GM21529 (cell line): ENCODE measurements around the gene RHOXF1.
"Not testable (repeated sequence)": the region's sequence is repeated elsewhere in the genome, so short reads cannot be mapped to it uniquely, and the experiment has no call there.

ENCODE experiments used
- ATAC-seq: cut with Tn5 transposase; IDR thresholded peaks from one replicate; pipeline ENCODE4 v1.9.1; 2021; ENCODE audit not compliant: unreplicated experiment

Gene RHOXF1, protein sequence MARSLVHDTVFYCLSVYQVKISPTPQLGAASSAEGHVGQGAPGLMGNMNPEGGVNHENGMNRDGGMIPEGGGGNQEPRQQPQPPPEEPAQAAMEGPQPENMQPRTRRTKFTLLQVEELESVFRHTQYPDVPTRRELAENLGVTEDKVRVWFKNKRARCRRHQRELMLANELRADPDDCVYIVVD

DNA sequence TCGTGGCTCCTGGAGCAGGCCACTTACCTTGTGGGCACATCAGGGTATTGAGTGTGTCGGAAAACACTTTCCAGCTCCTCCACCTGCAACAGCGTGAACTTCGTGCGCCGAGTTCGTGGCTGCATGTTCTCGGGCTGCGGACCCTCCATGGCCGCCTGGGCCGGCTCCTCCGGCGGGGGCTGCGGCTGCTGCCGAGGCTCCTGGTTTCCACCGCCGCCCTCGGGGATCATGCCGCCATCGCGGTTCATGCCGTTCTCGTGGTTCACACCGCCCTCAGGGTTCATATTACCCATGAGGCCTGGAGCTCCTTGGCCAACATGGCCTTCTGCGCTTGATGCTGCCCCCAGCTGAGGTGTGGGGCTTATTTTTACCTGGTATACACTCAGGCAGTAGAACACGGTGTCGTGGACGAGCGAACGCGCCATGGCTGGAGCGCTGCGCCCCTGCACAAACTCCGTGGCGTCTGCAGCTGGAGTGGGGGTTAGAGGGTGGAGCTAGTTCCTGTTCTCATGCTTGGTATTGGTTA lies at the start of gene RHOXF1:
Gene RHOXF1 (minus strand): TSS at position 476 of the 526 bp plus-strand sequence. CDS start 51 bp downstream, at position 425.
- no peak for ATAC-seq

DNA sequence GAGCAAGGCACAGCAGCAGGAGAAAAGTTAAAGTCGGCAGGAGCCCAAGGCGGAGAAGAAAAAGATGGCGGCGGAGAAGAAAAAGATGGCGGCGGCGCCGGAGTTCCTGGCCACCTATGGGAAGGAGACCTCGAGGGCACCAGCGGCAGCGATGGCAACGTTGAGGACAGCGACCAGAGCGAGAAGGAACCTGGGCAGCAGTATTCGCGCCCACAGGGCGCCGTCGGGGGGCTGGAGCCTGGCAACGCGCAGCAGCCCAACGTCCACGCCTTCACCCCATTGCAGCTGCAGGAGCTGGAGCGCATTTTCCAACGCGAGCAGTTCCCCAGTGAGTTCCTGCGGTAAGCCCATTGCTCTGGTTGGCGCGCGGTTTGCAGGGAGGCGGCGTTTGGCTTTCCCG lies 43.4 kb upstream of the RHOXF1 start:
- not testable (repeated sequence) for ATAC-seq

DNA sequence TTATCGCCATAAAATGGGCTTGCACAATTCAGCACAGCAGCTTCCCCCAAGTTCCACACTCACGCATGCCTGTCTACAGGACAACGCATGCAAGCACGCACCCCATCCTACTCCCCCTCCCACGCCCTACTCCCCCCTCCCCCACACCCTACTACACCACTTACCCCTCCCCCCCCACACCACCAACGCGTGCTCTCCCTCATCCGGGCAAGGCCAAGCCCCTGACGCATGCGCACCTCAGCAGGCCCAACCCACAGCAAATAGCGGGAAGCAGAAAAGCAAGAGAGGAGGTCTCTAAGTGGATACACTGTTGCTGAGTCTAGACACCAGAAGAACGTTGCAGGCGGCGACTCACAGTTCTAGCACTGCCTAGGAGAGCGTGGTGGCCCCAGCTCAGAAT lies 42.6 kb upstream of the RHOXF1 start, which contains the start of gene RHOXF2:
Gene RHOXF2 (plus strand): TSS at position 301 of the 400 bp plus-strand sequence. CDS start 138 bp downstream, outside the sequence.
- ATAC-seq, result not testable (repeated sequence)

DNA sequence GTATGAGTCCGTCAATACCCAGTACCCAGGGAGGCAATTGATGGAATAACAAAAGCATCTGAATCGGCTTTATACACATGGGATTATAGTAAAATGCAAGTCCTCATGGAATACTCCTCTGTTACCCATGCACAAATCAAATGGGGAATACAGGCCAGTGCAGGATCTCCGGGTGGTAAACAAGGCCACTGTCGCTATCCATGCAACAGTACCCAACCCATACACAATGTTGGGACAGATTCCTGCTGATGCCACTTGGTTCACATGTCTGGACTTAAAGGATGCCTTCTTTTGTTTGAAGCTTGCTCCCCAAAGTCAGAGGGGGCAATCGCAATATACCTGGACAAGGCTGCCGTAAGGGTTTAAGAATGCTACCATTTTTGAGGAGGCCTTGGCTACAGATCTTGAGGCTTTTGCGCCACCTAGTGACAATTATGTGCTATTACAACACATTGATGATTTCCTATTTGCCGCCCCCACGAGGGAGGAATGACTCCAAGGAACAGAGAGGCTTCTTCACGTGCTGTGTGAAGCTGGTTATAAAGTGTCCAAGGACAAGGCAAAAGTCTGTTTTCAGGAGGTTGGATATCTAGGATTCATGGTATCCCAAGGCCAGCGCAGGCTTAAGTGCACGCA lies 34.5 kb upstream of the RHOXF1 start:
- not testable (repeated sequence) for ATAC-seq

DNA sequence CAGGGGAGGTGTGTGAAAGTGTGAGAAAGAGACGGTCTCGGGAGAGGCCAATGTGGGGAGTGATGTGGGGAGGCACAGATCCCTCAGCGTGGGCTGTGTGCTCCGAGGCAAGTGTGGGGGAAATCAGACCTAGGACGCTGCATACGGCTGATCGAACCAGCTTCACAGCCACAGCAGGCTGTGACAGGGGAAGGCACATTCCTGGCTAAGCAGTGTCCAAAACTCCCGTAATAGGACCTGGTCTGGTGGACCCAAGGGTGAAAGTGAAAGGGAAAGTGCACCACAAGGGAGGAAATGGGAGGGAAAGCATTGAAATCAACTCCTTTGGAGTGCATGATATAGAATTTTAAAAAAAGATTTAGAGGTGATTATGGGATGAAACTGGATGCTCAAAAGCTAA lies 31.8 kb upstream of the RHOXF1 start:
- no peak for ATAC-seq

DNA sequence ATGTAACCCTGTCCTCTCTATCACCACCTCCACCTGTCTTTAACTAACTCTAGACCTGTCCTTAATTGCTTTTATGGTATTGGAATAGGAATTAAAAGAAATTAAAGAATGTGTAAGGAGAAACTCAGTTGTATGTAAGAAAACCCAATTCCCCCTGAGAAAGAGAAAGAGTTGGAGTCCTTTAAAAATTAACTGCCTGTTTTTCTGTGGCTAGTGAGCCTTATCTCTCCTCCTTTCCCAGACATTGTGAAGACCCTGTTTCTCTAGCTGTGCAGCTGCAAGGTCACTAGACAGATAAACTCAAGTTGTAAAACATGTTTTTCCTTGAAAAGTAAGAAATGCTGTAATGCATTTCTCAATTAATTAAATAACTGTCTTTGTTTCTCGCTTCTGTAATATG lies 30.6 kb upstream of the RHOXF1 start:
- ATAC-seq, result not testable (repeated sequence)

DNA sequence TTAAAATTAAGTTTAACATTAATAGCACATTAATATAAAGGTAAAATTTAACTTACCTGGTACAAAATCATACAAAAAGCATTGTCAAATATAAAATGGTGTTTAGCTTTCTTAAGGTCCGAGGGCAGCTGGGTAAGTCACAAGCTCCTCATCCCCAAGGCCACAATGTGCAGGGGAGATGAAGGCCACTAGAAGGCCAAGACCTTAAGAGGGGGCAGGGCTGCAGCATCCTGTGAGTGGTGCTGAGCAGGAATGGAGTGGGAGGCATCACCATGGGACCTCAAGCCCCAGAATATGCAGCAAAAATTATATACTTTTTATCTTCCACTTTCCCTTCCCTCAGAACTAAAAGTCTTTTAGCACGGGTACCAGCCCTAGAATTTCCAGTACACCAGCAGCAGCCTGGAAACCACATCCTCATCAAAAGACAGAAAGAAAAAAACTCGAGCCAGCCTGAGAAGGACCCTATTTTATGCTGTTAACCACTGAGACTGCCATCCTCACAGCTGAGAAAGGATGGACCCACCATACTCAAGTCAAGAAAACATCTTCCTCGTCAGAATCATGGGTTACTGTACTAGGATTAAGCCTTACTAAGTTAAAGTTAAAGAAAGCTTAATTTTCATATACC lies 29.7 kb upstream of the RHOXF1 start:
- ATAC-seq, result no peak

DNA sequence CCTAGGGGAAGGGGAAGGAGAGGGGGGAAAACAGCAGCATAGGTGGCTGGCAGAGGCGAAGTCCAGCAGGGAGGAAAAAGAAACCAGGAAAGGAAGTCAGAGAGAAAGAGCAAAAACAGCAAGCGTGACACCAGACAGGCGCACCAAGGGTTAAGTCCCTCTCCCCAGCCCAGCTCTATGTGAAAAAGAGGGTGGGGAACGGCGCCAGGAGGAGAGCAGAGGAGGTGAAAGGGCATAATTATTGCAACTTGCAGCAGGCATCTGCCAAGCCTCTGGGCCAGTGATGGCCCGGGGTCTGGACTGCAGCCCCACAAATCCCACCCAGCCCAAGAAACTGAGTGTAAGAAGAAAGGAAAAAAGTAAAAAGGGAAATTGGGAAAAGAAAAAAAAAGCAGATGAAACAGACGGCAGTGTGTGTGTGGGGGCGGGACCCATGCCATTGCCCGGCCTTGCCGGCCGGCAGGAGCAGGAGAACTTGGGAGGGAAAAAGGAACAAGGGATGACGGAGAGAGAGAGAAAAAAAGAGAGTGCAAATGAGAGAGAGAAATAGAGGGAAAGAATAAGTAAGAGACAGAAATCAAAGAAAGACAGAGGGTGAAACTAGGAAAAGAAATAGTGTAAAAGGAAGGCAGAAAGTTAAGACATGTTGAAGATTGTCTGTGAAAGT lies 28.6 kb upstream of the RHOXF1 start:
- ATAC-seq, result no peak

DNA sequence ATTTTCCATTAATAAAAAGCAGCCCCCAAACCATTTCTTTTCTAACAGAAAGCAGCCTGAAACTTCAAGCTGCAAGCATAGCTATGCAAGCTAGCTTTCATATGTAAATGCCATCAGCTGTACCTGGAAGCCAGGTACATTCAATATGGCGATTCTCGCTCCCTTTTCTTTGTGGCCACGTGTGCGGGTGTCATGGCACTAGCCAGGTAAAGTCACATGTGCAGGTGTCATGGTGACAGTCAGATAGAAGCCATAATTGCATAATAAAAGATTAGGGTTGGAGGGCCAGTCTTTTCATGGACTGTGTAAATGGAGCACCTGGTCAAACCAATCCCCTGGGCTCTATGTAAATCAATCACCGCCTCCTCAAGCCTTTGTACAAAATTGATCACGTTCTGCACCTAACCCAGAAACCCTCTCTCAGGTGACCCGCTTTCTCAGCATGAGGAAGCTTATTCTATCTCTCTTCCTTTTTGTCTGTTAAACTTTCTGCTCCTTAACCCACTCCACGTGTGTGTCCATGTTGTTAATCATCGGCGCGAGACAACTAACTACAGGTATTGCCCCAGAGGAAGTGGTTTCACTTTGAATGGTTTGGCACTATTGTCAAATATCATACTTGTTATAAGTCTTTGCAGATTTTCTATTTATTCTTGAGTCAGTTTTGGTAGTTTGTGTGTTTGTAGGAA lies 24.7 kb upstream of the RHOXF1 start:
- ATAC-seq, result peak; percentile 47

DNA sequence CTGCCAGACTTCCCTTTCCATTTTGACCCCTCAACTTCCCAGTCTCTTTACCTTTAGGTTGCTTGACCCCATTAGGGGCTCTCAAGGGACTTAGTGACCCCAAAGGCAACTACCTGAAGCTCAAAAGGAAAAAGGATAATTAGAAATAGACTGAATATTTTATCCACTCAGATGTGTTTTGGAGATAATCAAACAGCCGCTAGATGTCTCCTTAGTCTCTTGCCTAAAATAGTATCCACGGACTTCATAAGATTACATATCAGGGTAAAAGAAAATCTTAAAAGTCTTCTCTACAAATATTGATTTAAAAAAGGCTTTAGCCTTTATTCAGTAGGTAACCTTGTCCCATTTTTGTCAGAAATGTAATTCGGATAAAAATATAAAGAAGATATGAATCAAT lies 21.7 kb upstream of the RHOXF1 start:
- ATAC-seq, result no peak

DNA sequence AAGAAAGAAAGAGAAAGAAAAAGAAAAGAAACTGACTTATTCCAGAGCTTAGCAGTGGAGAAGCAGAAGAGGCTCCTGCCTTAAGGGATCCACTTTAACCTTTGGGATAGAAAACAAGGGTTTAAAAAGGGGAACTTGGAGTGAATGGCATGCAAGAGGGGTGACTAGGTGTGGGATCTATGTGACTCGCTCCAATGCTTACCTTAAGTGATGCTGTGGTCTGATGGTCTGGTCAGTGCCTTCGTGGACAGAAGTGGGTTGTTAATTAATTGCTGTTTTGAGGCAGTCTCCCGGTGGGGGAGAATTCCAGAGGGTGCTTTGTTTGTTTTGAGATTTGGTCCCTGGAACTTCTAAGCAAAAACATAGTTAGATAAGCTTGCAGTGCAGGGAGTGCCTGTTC lies 21.1 kb upstream of the RHOXF1 start:
- ATAC-seq, result no peak

DNA sequence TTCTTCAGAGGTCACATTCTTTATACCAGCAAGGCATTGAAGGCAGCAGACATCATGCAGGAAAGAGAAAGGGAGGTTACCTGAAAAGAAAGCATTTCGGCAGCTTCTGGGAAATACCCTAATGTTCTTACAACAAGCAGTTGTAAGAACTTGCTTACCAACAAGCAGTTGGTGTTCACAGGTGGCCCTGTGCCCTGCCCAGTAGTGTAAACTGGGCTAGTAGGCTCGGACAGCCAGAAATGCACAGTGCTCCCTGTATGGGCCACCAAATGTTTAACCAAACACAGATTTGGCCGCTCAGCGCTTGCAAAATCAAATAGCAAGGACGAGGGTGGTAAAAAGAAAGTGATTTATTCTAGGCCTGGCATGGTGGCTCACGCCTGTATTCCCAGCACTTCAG lies 20.4 kb upstream of the RHOXF1 start:
- no peak for ATAC-seq

DNA sequence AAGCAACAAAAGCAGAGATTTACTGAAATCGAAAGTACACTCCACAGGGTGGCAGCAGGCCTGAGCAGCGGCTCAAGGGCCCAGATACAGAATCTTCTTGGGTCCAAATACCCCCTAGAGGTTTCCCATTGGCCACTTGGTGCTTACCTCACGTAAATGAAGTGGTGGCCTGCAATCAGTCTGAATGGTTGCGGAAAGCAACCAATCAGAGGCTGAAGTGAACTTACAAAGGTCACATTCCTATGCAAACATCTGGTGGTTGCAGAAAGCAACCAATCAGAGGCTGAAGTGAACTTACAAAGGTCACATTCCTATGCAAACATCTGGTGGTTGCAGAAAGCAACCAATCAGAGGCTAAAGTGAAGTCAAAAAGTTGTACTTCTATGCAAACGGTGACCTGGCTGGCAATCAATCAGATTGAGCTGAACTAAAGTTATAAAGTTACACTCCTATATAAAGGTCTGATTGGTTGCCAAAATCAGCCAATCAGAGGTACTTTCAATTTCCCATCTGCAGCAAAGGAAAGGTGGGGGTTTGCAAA lies 12.7 kb upstream of the RHOXF1 start:
- ATAC-seq, result not testable (repeated sequence)

DNA sequence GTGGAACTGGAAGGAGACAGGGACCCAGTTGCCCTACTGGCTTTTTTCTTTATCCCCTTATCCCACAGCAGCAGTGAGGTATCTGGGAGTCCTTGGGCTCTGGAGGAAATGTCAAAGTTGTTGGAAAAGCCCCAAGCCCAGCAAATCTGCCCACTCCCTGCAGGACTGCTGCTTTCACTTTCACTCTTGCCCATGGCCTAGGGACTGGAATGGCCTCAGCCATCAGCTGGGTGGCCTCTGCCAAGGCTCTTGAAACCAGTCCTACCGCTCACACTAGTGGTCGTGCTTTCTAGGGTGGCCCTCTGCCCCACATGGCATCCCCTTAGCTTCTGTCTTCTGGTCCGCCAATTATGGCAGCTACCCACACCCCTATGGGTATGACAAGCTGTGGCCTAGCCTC lies 9.7 kb upstream of the RHOXF1 start:
- no peak for ATAC-seq

DNA sequence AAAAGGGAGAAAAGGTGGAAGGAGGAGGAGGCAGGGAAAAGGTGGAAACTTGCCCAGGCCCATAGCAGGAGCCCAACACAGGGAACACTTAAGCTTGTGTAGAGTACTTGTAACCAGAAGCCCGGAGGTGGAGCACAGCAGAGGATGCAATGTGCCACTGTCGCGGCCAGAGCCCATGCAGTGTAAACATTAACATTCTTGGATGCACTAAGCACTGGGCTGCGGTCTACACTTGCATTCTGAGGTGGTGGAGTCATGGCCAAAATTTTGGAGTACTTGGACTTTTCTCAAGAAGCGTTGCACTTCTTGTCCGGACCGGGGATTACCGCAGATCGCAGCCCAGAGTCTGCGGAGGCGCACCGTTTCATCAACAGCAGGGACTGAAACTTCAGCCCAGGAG lies 4.5 kb upstream of the RHOXF1 start:
- ATAC-seq, result no peak

DNA sequence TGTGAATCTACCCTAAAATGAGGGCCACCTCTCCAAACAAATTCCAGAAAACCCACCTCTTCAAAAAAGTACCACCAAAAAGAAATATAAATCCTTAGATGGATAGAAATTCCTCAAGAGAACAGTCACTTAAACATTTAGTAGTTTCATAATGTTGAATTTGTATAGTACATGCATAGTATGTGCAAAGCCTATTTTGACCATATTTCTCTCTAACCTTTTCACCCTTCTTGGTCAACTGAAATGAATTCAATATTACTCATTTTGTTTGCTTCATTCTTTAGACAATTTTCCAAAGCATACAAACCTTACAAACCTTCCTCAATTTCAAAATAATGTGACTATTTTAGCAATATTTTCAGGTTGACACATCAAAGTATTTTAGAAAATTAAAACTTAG lies 4.1 kb downstream of the RHOXF1 start:
- no peak for ATAC-seq

DNA sequence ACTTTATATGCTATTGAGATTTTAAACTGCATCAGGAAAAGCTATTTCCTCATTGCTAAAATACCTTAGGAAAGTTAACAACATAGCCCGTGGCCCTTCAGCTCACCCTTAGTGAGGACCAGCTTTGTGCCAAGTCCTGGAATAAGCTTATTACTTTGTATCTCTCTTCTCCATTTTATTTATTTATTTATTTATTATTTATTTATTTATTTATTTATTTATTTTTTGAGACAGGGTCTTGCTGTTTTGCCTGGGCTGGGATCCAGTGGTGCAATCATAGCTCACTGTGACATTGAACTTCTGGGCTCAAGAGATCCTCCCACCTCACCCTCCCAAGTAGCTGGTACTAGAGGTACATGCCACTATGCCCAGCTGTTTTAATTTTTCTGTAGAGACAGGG lies 6.3 kb downstream of the RHOXF1 start:
- ATAC-seq, result no peak

DNA sequence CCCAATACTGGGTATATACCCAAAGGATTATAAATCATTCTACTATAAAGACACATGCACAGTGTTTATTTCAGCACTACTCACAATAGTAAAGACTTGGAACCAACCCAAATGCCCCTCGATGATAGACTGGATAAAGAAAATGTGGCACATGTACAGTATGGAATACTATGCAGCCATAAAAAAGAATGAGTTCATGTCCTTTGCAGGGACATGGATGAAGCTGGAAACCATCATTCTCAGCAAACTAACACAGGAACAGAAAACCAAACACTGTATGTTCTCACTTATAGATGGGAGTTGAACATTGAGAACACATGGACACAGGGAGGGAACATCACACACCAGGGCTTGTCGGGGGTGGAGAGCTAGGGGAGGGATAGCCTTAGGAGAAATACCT lies 11.0 kb downstream of the RHOXF1 start:
- ATAC-seq, result not testable (repeated sequence)

DNA sequence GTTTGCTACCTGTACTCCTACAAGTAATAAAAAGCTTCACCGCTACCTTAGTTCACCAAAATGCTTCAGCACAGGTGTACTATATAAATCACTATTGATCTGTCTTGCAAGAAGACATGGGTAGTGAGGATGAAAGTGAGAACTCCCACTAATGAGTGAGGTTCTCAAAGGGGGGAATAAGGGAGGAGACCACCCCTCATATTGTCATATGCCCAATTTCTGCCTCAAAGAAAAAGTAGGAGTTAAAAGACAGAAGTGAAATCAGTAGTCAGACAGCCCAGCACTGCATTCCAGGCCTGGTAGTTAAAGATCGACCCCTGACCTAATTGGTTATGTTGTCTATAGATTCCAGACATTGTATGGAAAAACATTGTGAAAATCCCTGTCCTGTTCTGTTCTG lies 14.7 kb downstream of the RHOXF1 start:
- not testable (repeated sequence) for ATAC-seq

DNA sequence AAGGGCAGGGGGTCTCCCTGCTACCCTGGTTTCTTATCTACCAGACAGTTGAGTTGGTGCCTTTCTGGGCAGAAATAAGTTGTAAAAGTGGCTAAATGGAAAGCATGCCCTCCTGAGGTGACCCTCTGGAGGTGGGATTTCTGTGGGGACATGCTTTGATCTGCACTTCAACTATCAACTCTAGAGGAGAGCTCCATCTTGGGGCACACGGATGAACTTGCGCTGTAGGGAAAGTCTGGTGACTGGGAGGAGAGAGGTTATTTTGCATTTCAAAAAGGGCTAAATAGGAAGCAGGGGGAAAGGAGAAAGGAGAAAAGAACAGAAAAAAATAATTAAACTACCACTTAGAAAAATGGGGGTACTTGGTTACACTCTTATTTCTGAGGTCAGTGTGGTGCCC lies 25.5 kb downstream of the RHOXF1 start:
- ATAC-seq, result no peak
